IPS-15b (cell line): Measurements from ENCODE around the gene USP43.
A peak's percentile ranks its signal among the peaks of the same experiment; 100 is the strongest.
"Not testable (repeated sequence)": the region's sequence is repeated elsewhere in the genome, so short reads cannot be mapped to it uniquely, and the experiment has no call there.

Experiments
- H3K27me3 ChIP-seq: one replicate; pipeline ENCODE4 v1.6.1; 2013; ENCODE audit warnings: low read length; ENCODE audit not compliant: control insufficient read depth, insufficient read depth
- H3K36me3 ChIP-seq: one replicate; pipeline ENCODE4 v1.6.1; 2013; ENCODE audit warnings: low read length; ENCODE audit not compliant: control insufficient read depth, insufficient read depth
- H3K4me1 ChIP-seq: one replicate; pipeline ENCODE4 v1.6.1; 2013; ENCODE audit warnings: mild to moderate bottlenecking, low read length; ENCODE audit not compliant: control insufficient read depth, insufficient read depth
- H3K4me3 ChIP-seq: one replicate; pipeline ENCODE4 v1.5.1; 2013; ENCODE audit warnings: low read depth, low read length
- H3K9ac ChIP-seq: one replicate; pipeline ENCODE4 v1.6.1; 2013; ENCODE audit warnings: low read depth, mild to moderate bottlenecking, low read length
- H3K9me3 ChIP-seq: one replicate; pipeline ENCODE4 v1.6.1; 2013; ENCODE audit warnings: mild to moderate bottlenecking, low read length; ENCODE audit not compliant: control insufficient read depth, insufficient read depth

USP43 gene

GRCh38 chr17:9635340-9635739, 10.0 kb upstream of the USP43 start:
- no peak overlapping the region for H3K9ac ChIP-seq
- no peaks in the 10 kb centered on the region for H3K36me3 ChIP-seq
- no peak overlapping the region for H3K4me3 ChIP-seq
- H3K27me3 ChIP-seq, result no peaks in the 10 kb centered on the region
- no peaks in the 10 kb centered on the region for H3K4me1 ChIP-seq
- no peaks in the 10 kb centered on the region for H3K9me3 ChIP-seq

DNA sequence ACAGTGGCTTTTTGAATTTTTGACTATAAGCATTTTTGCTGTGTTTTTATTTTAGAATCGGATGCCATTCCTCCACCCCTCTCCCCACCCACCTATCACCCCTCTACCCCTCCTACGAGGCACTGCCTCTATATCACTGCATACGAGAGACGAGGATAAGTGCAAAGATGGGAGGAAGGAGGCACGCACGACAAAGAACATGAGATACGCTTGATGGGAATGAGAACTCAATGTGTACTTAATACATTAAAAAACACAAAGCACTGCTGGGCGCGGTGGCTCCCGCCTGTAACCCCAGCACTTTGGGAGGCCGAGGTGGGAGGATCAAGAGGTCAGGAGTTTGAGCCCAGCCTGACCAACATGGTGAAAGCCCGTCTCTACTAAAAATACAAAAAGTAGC, 8.8 kb upstream of the USP43 start:
- H3K9ac ChIP-seq, result no peak overlapping the region
- H3K9me3 ChIP-seq, result no peaks in the 10 kb centered on the region
- H3K36me3 ChIP-seq, result no peaks in the 10 kb centered on the region
- H3K4me3 ChIP-seq, result no peak overlapping the region
- no peaks in the 10 kb centered on the region for H3K4me1 ChIP-seq
- no peaks in the 10 kb centered on the region for H3K27me3 ChIP-seq

GRCh38 chr17:9640388-9640787, 4.9 kb upstream of the USP43 start:
- not testable (repeated sequence) for H3K4me3 ChIP-seq, H3K9me3 ChIP-seq, H3K36me3 ChIP-seq, H3K4me1 ChIP-seq, H3K27me3 ChIP-seq, H3K9ac ChIP-seq

- Histone ChIP-seq H3K9me3 (no peaks in the 10 kb centered on the region), H3K36me3 (no peaks in the 10 kb centered on the region), H3K4me3 (no peak overlapping the region), H3K4me1 (peaks cover 9% of the 10 kb centered on the region), H3K27me3 (peaks cover 7% of the 10 kb centered on the region), H3K9ac (no peak overlapping the region)
These were observed 1.7 kb upstream of the USP43 start for GRCh38 chr17:9643611-9644010.

DNA sequence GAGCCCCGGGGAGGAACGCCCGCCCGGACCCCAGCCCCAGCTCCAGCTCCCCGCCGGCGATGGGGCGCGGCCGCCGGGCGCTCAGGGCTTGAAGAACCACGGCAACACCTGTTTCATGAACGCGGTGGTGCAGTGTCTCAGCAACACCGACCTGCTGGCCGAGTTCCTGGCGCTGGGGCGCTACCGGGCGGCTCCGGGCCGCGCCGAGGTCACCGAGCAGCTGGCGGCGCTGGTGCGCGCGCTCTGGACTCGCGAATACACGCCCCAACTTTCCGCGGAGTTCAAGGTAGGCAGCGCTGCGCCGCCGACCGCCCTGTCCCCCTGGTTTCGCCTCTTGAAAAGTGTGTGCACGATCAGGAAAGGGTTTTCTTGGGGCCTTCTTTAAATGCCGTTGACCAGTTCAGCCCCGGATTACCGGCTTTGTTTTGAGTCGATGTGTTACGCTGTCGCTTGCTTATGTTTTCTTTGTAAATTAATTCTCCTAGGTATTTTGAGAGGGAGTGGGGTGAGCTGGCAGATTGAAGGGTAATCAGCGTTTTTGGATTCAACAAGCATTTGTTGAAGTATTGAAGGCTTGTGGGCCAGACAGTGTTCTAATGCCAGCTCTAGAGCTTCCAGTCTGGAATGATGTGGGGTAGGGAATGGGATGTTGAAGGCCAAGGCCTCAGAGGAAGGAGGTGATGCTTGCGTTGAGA, 681 bp downstream of the USP43 start:
- Histone ChIP-seq H3K4me1 (peaks cover 13% of the 10 kb centered on the region), H3K27me3 (peaks cover 7% of the 10 kb centered on the region), H3K9me3 (no peaks in the 10 kb centered on the region), H3K36me3 (no peaks in the 10 kb centered on the region), H3K4me3 (peak overlapping the region; percentile 85), H3K9ac (no peak overlapping the region)

- Histone ChIP-seq H3K4me3 (peak overlapping the region; percentile 85), H3K9ac (no peak overlapping the region), H3K27me3 (peaks cover 7% of the 10 kb centered on the region), H3K4me1 (peaks cover 13% of the 10 kb centered on the region), H3K36me3 (no peaks in the 10 kb centered on the region), H3K9me3 (no peaks in the 10 kb centered on the region)
These were observed 1.2 kb downstream of the USP43 start for GRCh38 chr17:9646546-9646885.

DNA sequence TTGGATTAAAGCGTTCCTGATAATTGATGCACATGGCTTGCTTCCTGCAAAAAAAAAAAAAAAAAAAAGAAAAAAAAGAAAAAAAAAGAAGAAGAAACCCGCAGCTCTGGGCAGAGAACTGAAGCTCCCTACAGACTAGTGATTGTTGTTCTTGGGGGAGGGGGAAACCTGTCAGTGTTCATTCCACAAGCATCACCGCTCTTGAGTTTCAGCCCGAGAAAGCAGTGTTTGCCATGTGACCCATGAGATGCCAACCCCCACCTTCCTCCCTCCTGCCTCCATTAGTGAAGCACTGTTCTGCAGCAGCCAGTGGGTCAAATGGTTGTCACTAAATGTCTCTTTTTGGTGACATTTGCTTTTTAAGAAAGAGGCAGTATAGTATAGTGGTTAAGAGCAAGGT, 1.7 kb downstream of the USP43 start:
- Histone ChIP-seq H3K36me3 (no peaks in the 10 kb centered on the region), H3K4me3 (peak overlapping the region; percentile 85), H3K27me3 (peaks cover 7% of the 10 kb centered on the region), H3K9me3 (no peaks in the 10 kb centered on the region), H3K4me1 (peaks cover 13% of the 10 kb centered on the region), H3K9ac (no peak overlapping the region)

DNA sequence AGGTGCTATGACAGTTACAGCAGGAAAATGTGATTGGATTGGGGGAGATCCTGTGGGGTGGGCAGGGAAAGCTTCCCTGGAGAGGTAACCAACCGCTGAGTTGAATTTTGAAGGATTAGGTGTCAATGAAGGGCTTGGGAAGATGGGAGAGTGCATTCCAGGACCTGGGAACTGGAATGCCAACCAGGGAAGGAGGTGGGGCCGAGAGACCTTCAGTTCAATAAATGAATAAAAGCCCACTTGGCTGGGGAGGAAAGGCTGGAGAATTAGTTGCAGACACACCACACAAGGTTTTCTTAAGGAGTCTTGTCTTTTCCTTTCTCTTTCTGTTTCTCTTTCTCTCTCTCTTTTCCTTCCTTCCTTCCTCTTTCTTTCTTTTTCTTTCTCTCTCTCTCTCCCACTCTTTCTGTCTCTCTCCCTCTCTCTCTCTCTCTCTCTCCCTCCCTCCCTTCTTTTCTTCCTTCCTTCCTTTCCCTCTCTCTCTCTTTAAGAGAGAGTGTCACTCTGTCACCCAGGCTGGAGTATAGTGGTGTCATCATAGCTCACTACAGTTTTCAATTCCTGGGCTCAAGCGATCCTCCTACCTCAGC, 3.3 kb downstream of the USP43 start:
- Histone ChIP-seq H3K9ac (no peak overlapping the region), H3K27me3 (peaks cover 7% of the 10 kb centered on the region), H3K4me3 (no peak overlapping the region), H3K36me3 (no peaks in the 10 kb centered on the region), H3K4me1 (peaks cover 13% of the 10 kb centered on the region), H3K9me3 (no peaks in the 10 kb centered on the region)

- Histone ChIP-seq H3K4me3 (no peak overlapping the region), H3K9me3 (no peaks in the 10 kb centered on the region), H3K36me3 (peaks cover 3% of the 10 kb centered on the region), H3K27me3 (no peaks in the 10 kb centered on the region), H3K4me1 (no peaks in the 10 kb centered on the region), H3K9ac (no peak overlapping the region)
These were observed 13.4 kb downstream of the USP43 start for GRCh38 chr17:9658593-9659211.

DNA sequence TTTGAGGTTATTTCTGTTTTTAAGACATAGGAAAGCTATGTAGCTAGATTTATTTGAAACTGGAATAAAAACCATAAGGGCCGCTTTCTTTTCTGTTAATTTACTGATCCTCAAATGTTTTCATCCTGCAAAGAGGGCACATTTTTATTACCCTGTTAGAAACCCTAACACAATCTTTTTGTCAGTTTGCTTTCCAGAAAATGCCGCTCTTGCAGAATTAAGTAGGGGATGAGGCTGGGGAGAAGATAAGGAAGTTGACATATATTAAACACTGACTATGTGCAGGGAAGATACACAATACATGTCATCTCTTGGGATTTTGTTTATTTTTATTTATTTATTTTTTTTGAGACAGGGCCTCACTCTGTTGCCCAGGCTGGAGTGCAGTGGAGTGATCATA, 15.7 kb downstream of the USP43 start:
- Histone ChIP-seq H3K9ac (no peak overlapping the region), H3K4me3 (no peak overlapping the region), H3K36me3 (peaks cover 3% of the 10 kb centered on the region), H3K9me3 (no peaks in the 10 kb centered on the region), H3K27me3 (no peaks in the 10 kb centered on the region), H3K4me1 (no peaks in the 10 kb centered on the region)

DNA sequence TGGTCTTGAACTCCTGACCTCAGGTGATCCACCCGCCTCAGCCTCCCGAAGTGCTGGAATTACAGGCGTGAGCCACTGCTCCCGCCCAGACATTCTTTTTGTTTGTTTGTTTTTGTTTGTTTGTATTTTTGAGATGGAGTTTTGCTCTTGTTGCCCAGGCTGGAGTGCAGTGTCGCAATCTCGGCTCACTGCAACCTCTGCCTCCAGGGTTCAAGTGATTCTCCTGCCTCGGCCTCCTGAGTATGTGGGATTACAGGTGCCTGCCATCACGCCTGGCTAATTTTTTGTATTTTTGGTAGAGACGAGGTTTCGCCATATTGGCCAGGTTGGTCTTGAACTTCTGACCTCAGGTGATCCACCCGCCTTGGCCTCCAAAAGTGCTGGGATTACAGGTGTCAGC, 18.2 kb downstream of the USP43 start:
- not testable (repeated sequence) for H3K27me3 ChIP-seq, H3K9ac ChIP-seq, H3K36me3 ChIP-seq, H3K9me3 ChIP-seq, H3K4me1 ChIP-seq, H3K4me3 ChIP-seq

DNA sequence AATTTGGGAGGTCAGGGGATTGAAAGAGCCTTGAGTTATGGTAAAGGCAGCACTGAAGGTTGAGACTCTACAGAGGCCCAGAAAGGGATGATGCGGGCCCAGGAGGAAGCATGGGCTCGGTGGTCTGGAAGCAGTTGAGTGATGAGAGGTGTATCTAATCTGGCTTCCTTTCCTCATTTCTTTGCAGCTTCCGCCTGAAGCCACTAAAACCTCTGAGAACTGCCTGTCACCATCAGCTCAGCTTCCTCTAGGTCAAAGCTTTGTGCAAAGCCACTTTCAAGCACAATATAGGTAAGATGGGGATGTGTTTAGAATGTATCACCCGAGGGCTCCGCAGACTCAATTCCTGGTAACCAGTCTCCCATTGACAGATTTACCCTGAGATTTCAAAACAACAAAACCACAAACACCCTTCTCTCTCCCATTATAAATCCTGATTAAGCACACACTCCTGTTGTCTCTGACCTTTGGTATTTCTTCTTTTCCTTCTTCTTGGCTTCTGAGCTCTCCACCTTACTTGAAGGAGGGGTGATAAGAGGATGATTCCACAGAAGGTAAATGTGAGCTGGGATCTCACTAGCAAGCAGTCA, 21.2 kb downstream of the USP43 start:
- Histone ChIP-seq H3K4me1 (no peaks in the 10 kb centered on the region), H3K4me3 (no peak overlapping the region), H3K27me3 (no peaks in the 10 kb centered on the region), H3K9me3 (no peaks in the 10 kb centered on the region), H3K9ac (no peak overlapping the region), H3K36me3 (peaks cover 3% of the 10 kb centered on the region)
